Kidney (tissue), 14 donors: ENCODE data around the gene GMEB2. TPM values are rescaled to one million over a fixed set of nuclear protein-coding genes. Genes with fewer than 3 reads are reported as not detected.

Experiments
- DNase-seq, 5 donors: peaks; one replicate each; pipeline ENCODE4 v3.0.0-alpha.2; 2013 to 2020
- FAIRE-seq: peaks from 2 replicates; lab custom pipeline; 2012; peaks lifted over from hg19 to GRCh38; lab: Jason Lieb, UNC
- H3K27ac ChIP-seq, 2 donors: one replicate each; pipeline ENCODE4 v1.7.0; 2013; ENCODE audit warnings: low read depth in 2 of 2, low read length in 2 of 2, inconsistent platforms in 1 of 2
- H3K27me3 ChIP-seq: one replicate; pipeline ENCODE4 v1.7.1; 2013; ENCODE audit warnings: low read length, inconsistent platforms; ENCODE audit not compliant: control insufficient read depth, insufficient read depth
- H3K36me3 ChIP-seq, 3 donors: one replicate each; pipeline versions ENCODE4 v1.7.0 to v1.7.1; 2013; ENCODE audit warnings: low read length in 3 of 3, control low read depth in 1 of 3, inconsistent platforms in 1 of 3; ENCODE audit not compliant: insufficient read depth in 3 of 3, control insufficient read depth in 2 of 3
- H3K4me1 ChIP-seq, 3 donors: one replicate each; pipeline versions ENCODE4 v1.7.0 to v1.7.1; 2013; ENCODE audit warnings: low read length in 3 of 3, inconsistent platforms in 1 of 3, low read depth in 1 of 3; ENCODE audit not compliant: control insufficient read depth in 2 of 3, insufficient read depth in 2 of 3
- H3K4me3 ChIP-seq, 3 donors: one replicate each; pipeline versions ENCODE4 v1.7.0 to v1.8.1; 2013; ENCODE audit warnings: low read length in 3 of 3, control low read depth in 1 of 3, inconsistent platforms in 1 of 3
- H3K9ac ChIP-seq, 3 donors: one replicate each; pipeline versions ENCODE4 v1.7.0 to v1.7.1; 2013; ENCODE audit warnings: low read length in 3 of 3, control low read depth in 1 of 3, inconsistent platforms in 1 of 3
- H3K9me3 ChIP-seq, 3 donors: one replicate each; pipeline versions ENCODE4 v1.7.0 to v1.7.1; 2013; ENCODE audit warnings: low read length in 3 of 3, control low read depth in 1 of 3, inconsistent platforms in 1 of 3; ENCODE audit not compliant: control insufficient read depth in 2 of 3, insufficient read depth in 1 of 3
- intact Hi-C: fragments of 100-400 bp; cut with DNase I; formaldehyde crosslinking; loops from one replicate; pipeline ENCODE4 v1.11.1; 2022
- polyA plus RNA-seq: library from polyadenylated mRNA; stranded (reverse); fragments of 350-450 nt; fragmentation: Illumina TruSeq; extraction: RNeasy Lipid Tissue Mini Kit (QIAGEN cat#74804); gene quantifications from one replicate; pipeline ENCODE4 v1.2.3, GENCODE V29; 2014; ENCODE audit warnings: low read depth, low replicate concordance; ENCODE audit not compliant: insufficient read depth
- total RNA-seq: library from RNA; stranded (reverse); fragmentation: NEBNext Ultra II Directional; extraction: Animal tissue kit (Norgen Biotek cat#: 25700); gene quantifications from one replicate; pipeline ENCODE4 v1.2.1, GENCODE V29; 2021
- TF ChIP-seq, protein P1 (sequence below): IDR thresholded peaks from 3 replicates; pipeline ENCODE4 v1.5.1; 2012; ENCODE audit warnings: mild to moderate bottlenecking, moderate library complexity, borderline replicate concordance; ENCODE audit not compliant: insufficient read depth; ENCODE audit errors: extremely low read depth
- donor health status: control.
- donor health status: control.
- donor health status: control.
- donor health status: control.
- donor health status: control.
- donor health status: DM: yes; HTN: yes; CAD: no.
- donor health status: Normal renal cell carcinoma (clear cell type).

The GMEB2 gene
- total and polyA plus RNA-seq, 2 donors from 2014 or later: 6.1 to 13.4 TPM

DNA sequence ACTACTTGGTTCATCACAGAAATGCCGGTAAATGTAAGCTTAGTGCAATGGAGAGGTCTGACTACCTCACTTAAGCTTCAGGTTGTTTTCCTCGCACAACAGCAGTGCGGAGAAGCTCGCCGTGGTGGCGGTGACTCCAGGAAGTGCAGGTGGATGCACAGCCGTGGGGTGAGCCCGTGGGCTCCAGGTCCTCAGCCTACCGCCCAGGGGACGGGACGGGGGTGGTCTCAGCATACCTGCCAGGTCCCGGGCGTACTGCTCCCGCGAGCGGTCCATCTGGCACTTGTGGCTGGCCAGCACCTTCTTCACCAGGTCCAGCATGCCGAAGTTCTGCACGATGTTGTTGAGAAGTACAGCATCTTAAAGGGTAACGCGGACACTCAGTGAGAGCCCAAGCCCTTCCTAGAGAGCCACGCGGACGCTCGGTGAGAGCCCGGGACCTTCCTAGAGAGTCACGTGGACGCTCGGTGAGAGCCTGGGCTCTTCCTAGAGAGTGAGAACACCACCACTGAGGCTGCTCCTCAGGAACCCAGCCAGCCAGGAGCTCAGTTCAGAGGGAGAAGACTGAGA is 35.0 kb downstream of the GMEB2 start:
- H3K36me3 ChIP-seq: peaks cover 0 to 26% (median 10%) of the 10 kb centered on the region in 3 donors
- TF ChIP-seq, protein P1, sequence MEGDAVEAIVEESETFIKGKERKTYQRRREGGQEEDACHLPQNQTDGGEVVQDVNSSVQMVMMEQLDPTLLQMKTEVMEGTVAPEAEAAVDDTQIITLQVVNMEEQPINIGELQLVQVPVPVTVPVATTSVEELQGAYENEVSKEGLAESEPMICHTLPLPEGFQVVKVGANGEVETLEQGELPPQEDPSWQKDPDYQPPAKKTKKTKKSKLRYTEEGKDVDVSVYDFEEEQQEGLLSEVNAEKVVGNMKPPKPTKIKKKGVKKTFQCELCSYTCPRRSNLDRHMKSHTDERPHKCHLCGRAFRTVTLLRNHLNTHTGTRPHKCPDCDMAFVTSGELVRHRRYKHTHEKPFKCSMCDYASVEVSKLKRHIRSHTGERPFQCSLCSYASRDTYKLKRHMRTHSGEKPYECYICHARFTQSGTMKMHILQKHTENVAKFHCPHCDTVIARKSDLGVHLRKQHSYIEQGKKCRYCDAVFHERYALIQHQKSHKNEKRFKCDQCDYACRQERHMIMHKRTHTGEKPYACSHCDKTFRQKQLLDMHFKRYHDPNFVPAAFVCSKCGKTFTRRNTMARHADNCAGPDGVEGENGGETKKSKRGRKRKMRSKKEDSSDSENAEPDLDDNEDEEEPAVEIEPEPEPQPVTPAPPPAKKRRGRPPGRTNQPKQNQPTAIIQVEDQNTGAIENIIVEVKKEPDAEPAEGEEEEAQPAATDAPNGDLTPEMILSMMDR: no peak
- FAIRE-seq (no peak), DNase-seq (peak in 1 of 5 donors; percentile 66)
- intact Hi-C loops: no loop called here
- H3K9me3 ChIP-seq: no peaks in the 10 kb centered on the region
- H3K4me1 ChIP-seq: no peaks in the 10 kb centered on the region
- H3K27me3 ChIP-seq: no peaks in the 10 kb centered on the region
- no peak overlapping the region for H3K9ac ChIP-seq
- H3K27ac ChIP-seq: no peak overlapping the region
- no peak overlapping the region for H3K4me3 ChIP-seq

DNA sequence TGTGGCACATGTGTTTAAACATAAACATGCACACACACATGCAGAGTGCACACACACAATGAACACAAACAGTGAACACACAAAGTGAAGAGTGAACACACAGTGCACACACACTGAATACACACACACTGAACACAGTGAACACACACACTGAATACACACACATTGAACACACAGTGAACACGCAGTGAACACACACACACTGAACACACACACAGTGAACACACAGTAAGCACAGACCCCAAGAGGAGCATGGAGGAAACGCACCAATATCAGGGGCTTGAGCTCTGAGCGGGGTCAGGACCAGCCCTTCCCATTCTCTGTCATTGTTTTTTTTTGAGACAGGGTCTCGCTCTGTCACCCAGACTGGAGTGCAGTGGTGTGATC is 35.8 kb downstream of the GMEB2 start:
- Histone ChIP-seq H3K27me3 (no peaks in the 10 kb centered on the region), H3K9ac (no peak overlapping the region), H3K4me3 (no peak overlapping the region), H3K27ac (no peak overlapping the region), H3K9me3 (no peaks in the 10 kb centered on the region), H3K4me1 (no peaks in the 10 kb centered on the region), H3K36me3 (peaks cover 0 to 26% (median 10%) of the 10 kb centered on the region in 3 donors)
- DNase-seq: no peak
- TF ChIP-seq, protein P1: no peak
- intact Hi-C loops: no loop called here
- FAIRE-seq: no peak

DNA sequence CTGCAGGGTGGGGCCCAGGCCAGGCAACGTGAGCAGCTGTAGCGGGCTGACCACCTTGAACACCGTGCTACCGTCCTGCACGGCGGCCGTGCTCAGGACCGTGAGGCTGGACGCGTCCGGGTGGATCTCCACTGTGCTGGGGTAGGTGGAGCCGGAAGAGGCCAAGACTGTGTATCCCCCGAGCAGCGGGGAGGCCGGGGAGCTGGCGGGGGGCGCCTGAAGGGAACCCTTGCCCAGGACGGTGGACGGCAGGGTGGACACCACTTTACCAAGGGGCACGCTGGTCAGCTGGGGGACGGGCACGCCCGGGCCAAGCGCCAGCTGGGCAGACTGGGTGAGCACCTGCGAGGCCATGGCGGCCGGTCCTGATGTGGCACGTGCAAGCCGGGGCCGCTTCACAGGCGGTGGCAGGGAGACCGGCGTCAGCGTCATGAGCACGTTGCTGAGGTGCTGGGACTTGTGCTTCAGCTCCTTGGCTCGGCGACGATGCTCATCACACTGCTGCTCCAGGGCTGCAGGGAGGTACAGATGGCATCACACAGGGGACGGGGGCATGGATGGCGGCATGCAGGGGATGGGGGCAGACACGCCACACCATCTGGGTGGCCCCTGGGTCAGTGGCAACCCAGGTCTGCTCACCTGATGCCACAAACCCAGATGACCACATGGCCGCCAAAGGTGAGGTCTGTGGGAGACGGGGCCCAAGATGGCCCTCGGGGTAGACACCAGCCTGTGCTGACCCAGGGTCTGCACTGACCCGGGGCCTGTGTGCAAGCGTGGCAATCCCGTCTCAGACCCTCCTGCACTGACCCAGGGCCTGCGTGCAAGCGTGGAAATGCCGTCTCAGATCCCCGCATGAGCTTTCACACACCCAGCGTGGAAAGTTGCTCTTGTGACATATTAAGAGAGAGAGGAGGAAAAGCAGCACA is 36.4 kb downstream of the GMEB2 start:
- Histone ChIP-seq H3K9me3 (no peaks in the 10 kb centered on the region), H3K27ac (no peak overlapping the region), H3K36me3 (peaks cover 0 to 26% (median 10%) of the 10 kb centered on the region in 3 donors), H3K4me3 (no peak overlapping the region), H3K27me3 (no peaks in the 10 kb centered on the region), H3K4me1 (no peaks in the 10 kb centered on the region), H3K9ac (no peak overlapping the region)
- TF ChIP-seq, protein P1: no peak
- intact Hi-C loops: no loop called here
- DNase-seq (peak in 1 of 5 donors; percentile 76), FAIRE-seq (no peak)
